ENCODE results near the gene TRAPPC13. TPM values are rescaled to one million over a fixed set of nuclear protein-coding genes. Genes with fewer than 3 reads are reported as not detected.
"Not testable (repeated sequence)": the region's sequence is repeated elsewhere in the genome, so short reads cannot be mapped to it uniquely, and the experiment has no call there.

Gene TRAPPC13, protein sequence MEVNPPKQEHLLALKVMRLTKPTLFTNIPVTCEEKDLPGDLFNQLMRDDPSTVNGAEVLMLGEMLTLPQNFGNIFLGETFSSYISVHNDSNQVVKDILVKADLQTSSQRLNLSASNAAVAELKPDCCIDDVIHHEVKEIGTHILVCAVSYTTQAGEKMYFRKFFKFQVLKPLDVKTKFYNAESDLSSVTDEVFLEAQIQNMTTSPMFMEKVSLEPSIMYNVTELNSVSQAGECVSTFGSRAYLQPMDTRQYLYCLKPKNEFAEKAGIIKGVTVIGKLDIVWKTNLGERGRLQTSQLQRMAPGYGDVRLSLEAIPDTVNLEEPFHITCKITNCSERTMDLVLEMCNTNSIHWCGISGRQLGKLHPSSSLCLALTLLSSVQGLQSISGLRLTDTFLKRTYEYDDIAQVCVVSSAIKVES
- 27.6 and 28.2 TPM in 2 replicates for total RNA-seq (2022)
- Bru-seq, nascent RNA, result percentile 80 among the genes with signal in this experiment
- BruChase-seq, experiment 1, labeled RNA remaining after a 6-hour chase, result percentile 70 among the genes with signal in this experiment
- BruChase-seq, experiment 2, labeled RNA remaining after a 2-hour chase, result percentile 78 among the genes with signal in this experiment
- long read RNA-seq, partial matches to known transcripts, result 2 of 26 reads
- long read RNA-seq, other reads (novel, unspliced or antisense), result 15 of 26 reads

DNA sequence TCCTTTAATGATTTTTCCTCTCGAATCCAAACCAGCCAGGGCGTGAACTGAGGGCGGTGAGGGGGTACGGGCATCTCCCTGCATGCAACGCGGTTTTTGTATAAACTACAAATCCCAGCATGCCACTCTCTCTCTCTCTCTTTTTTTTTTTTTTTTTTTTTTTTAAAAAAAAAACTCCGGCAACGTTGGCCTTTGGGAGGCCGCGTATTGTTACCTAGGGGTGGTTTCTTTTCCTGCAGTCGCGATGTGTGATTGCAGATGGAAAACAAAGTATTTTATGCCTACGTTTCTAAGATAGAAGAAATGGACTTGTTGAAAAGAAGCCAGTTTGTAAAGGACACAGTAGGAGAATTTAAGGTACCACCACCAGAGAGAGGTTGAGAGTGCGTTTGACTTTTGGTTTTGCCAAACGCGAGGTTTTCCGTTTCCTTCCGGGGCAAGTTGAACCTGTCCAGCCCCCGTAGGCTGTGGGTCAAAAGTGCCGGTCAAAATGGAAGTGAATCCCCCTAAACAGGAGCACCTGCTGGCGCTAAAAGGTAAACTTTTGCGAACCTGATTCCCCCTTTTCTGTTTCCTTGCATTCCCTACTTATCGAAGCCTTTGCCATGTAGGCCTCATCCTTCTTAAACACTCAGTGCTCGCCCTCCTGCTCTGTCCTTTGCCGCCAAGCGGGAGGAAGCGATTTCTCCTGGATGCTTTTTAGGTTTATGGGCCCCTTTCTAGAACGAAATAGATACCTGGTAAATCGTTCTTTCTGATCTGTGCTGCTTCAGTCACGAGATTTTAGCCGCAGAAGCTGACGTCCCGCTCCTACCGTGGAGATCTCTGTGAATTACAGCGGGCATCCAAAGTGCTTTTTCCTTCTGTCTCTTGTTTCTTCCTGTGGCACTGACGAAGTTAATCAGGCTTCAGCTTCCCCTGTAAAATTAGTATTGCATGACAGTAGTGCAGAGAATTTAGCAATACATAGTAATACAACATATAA is at the start of gene TRAPPC13, which contains the start of gene SHLD3:
Gene TRAPPC13 (plus strand): TSS at position 457 of the 985 bp plus-strand sequence. CDS start 34 bp downstream, at position 491.
Gene SHLD3 (plus strand): TSS at position 457 of the 985 bp plus-strand sequence. CDS start 4,561 bp downstream, outside the sequence.
- BruUV-seq (replicated peaks), result TSS peak; percentile 79
- Mint-ChIP-seq H3K4me3 (ENCODE audit: low read depth, unreplicated experiment) (peak within 1 kb of the TSS; percentile 99), H3K9me3 (ENCODE audit: low read depth, unreplicated experiment) (no peaks in the 10 kb centered on the region), H3K27ac (ENCODE audit: unreplicated experiment) (peak within 1 kb of the TSS; percentile 98), H3K36me3 (ENCODE audit: insufficient read depth, unreplicated experiment) (peaks cover 28% of the 10 kb centered on the region), H3K27me3 (ENCODE audit: unreplicated experiment) (no peaks in the 10 kb centered on the region), H3K4me1 (ENCODE audit: low read depth, unreplicated experiment) (no peaks in the 10 kb centered on the region)
- intact Hi-C loops (cut with micrococcal nuclease; ENCODE audit: unreplicated experiment), result loop anchor here (1.0 kb wide), 1 partner anchor 14 kb away; no protein-coding TSS in a partner anchor
- peak; percentile 78 for DNase-seq
- TF ChIP-seq, protein P1, sequence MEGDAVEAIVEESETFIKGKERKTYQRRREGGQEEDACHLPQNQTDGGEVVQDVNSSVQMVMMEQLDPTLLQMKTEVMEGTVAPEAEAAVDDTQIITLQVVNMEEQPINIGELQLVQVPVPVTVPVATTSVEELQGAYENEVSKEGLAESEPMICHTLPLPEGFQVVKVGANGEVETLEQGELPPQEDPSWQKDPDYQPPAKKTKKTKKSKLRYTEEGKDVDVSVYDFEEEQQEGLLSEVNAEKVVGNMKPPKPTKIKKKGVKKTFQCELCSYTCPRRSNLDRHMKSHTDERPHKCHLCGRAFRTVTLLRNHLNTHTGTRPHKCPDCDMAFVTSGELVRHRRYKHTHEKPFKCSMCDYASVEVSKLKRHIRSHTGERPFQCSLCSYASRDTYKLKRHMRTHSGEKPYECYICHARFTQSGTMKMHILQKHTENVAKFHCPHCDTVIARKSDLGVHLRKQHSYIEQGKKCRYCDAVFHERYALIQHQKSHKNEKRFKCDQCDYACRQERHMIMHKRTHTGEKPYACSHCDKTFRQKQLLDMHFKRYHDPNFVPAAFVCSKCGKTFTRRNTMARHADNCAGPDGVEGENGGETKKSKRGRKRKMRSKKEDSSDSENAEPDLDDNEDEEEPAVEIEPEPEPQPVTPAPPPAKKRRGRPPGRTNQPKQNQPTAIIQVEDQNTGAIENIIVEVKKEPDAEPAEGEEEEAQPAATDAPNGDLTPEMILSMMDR (IDR thresholded peaks at IDR 0.05; ENCODE audit: unreplicated experiment), result no peak
- CTCF ChIA-PET, result interaction anchor here (0.6 to 1.4 kb wide), 2 partner anchors 13 to 668 kb away, joined by 5 to 7 read pairs; no protein-coding TSS in a partner anchor

DNA sequence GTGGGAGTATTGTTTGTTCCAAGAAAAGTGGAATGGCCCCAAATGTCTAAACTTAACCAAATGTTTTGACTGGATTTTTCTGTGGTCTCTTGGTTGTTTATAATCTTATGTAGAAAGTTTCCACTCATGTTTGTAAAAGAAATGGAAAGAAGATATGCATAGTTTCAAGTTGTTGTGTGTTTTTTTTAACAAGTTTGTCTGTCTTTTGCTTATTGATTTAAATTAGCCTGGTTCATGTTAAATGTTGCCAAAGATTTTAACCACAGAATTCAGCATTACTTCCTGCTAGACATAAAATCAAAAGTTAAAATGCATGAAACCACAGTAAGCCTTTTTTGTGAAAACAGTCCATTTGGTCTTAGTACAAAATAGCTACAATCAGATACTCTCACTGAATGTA is 47.7 kb upstream of the TRAPPC13 start:
- TF ChIP-seq, protein P1 (IDR thresholded peaks at IDR 0.05; ENCODE audit: unreplicated experiment), result no peak
- DNase-seq, result no peak
- no peak overlapping the region for H3K4me3 Mint-ChIP-seq (ENCODE audit: low read depth, unreplicated experiment)
- BruUV-seq (replicated peaks), result no TSS peak
- H3K36me3 Mint-ChIP-seq (ENCODE audit: insufficient read depth, unreplicated experiment), result peaks cover 17% of the 10 kb centered on the region
- H3K9me3 Mint-ChIP-seq (ENCODE audit: low read depth, unreplicated experiment), result no peaks in the 10 kb centered on the region
- H3K27ac Mint-ChIP-seq (ENCODE audit: unreplicated experiment), result no peak overlapping the region
- no peaks in the 10 kb centered on the region for H3K4me1 Mint-ChIP-seq (ENCODE audit: low read depth, unreplicated experiment)
- CTCF ChIA-PET, result no interaction called here
- H3K27me3 Mint-ChIP-seq (ENCODE audit: unreplicated experiment), result no peaks in the 10 kb centered on the region
- intact Hi-C loops (cut with micrococcal nuclease; ENCODE audit: unreplicated experiment), result no loop called here

DNA sequence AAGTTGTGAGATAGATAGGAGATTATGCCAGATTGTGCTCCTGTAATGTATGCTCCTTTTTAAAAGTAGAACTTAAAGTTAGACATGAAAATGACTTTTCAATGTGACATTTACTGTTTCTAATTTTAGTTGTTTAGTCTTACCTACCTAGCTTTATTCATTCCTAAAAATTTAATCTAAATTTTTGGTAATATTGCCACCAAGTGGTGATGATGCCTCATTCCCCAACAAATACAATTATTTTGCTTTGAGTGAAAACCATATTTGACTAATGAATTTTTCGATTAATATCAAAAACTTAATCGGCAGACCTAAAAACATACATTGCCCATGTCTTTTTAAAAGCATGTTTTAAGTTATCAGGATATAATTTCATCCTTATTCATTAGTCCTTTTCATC is 36.1 kb upstream of the TRAPPC13 start:
- TF ChIP-seq, protein P1 (IDR thresholded peaks at IDR 0.05; ENCODE audit: unreplicated experiment), result no peak
- H3K36me3 Mint-ChIP-seq (ENCODE audit: insufficient read depth, unreplicated experiment), result peaks cover 17% of the 10 kb centered on the region
- intact Hi-C loops (cut with micrococcal nuclease; ENCODE audit: unreplicated experiment), result no loop called here
- BruUV-seq (replicated peaks), result no TSS peak
- H3K27ac Mint-ChIP-seq (ENCODE audit: unreplicated experiment), result no peak overlapping the region
- no peaks in the 10 kb centered on the region for H3K9me3 Mint-ChIP-seq (ENCODE audit: low read depth, unreplicated experiment)
- no peak overlapping the region for H3K4me3 Mint-ChIP-seq (ENCODE audit: low read depth, unreplicated experiment)
- no peaks in the 10 kb centered on the region for H3K4me1 Mint-ChIP-seq (ENCODE audit: low read depth, unreplicated experiment)
- CTCF ChIA-PET, result interaction anchor here (1.9 kb wide), 1 partner anchor 23 kb away, joined by 4 read pairs; no protein-coding TSS in a partner anchor
- no peaks in the 10 kb centered on the region for H3K27me3 Mint-ChIP-seq (ENCODE audit: unreplicated experiment)
- DNase-seq, result no peak

DNA sequence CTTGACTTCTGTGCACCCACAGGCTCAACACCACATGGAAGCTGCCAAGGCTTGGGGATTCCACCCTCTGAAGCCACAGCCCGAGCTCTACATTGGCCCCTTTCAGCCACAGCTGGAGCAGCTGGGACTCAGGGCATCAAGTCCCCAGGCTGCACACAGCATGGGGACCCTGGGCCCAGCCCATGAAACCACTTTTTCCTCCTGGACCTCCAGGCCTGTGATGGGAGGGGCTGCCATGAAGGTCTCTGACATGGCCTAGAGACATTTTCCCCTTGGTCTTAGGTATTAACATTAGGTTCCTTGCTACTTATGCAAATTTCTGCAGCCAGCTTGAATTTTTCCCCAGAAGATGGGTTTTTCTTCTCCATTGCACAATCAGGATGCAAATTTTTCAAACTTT is 23.1 kb upstream of the TRAPPC13 start:
- H3K4me3 Mint-ChIP-seq (ENCODE audit: low read depth, unreplicated experiment), result not testable (repeated sequence)

More for the DNA sequence above, 23.1 kb upstream of the TRAPPC13 start:
- H3K4me1 Mint-ChIP-seq (ENCODE audit: low read depth, unreplicated experiment); BruUV-seq (replicated peaks); intact Hi-C loops (cut with micrococcal nuclease; ENCODE audit: unreplicated experiment); DNase-seq; H3K27me3 Mint-ChIP-seq (ENCODE audit: unreplicated experiment); CTCF ChIA-PET; H3K27ac Mint-ChIP-seq (ENCODE audit: unreplicated experiment): not testable (repeated sequence)
- peaks cover 14% of the 10 kb centered on the region for H3K9me3 Mint-ChIP-seq (ENCODE audit: low read depth, unreplicated experiment)
- H3K36me3 Mint-ChIP-seq (ENCODE audit: insufficient read depth, unreplicated experiment), result peaks cover 29% of the 10 kb centered on the region
